ENCODE results near the gene HRK.
A peak's percentile ranks its signal among the peaks of the same experiment; 100 is the strongest.

HRK gene

DNA sequence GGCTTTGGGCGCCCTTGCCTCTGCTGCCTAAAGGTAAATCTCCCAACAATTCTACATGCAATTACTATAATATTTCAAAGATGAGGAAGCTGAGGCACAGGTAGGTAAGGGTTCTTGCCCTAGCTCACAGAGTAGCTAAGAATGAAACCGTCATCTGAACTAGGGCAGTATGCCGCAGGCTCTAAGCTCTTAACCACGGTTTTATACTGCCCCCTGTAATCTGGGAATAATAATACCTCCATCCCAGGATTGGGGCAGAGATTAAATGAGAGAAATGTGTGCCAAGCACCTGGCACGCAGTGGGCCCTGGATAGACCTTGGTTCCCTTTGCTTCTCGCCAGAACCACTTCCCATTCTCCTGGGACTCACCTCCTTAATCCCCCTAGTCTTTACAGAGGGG lies 1.5 kb upstream of the HRK start:
- H3K27ac ChIP-seq (ENCODE audit: low read length): no peak overlapping the region
- DNase-seq (no peak), ATAC-seq (ENCODE audit: insufficient read depth, low read depth) (no peak)
- no peaks in the 10 kb centered on the region for H3K79me2 ChIP-seq (ENCODE audit: insufficient read depth, low read length)
- no peak overlapping the region for H2AFZ ChIP-seq (ENCODE audit: low read depth, low read length)
- peaks cover 7% of the 10 kb centered on the region for H3K4me1 ChIP-seq (ENCODE audit: insufficient read depth, low read length)
- peaks cover 6% of the 10 kb centered on the region; the same call in 1 of the 2 replicates for H4K20me1 ChIP-seq (ENCODE audit: insufficient read depth, low read length)
- H3K4me3 ChIP-seq (ENCODE audit: low read depth in 1 of 2, low read length in 2 of 2): no peak overlapping the region
- no peak for TF ChIP-seq EZH2 (IDR thresholded peaks at IDR 0.05; ENCODE audit: borderline replicate concordance, low read depth, low read length, severe bottlenecking)
- TF ChIP-seq, protein P1, sequence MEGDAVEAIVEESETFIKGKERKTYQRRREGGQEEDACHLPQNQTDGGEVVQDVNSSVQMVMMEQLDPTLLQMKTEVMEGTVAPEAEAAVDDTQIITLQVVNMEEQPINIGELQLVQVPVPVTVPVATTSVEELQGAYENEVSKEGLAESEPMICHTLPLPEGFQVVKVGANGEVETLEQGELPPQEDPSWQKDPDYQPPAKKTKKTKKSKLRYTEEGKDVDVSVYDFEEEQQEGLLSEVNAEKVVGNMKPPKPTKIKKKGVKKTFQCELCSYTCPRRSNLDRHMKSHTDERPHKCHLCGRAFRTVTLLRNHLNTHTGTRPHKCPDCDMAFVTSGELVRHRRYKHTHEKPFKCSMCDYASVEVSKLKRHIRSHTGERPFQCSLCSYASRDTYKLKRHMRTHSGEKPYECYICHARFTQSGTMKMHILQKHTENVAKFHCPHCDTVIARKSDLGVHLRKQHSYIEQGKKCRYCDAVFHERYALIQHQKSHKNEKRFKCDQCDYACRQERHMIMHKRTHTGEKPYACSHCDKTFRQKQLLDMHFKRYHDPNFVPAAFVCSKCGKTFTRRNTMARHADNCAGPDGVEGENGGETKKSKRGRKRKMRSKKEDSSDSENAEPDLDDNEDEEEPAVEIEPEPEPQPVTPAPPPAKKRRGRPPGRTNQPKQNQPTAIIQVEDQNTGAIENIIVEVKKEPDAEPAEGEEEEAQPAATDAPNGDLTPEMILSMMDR (IDR thresholded peaks at IDR 0.05; ENCODE audit: borderline replicate concordance, extremely low read depth, low read length, poor library complexity, severe bottlenecking): no peak
- no peaks in the 10 kb centered on the region for H3K36me3 ChIP-seq (ENCODE audit: insufficient read depth, low read length)
- no peak overlapping the region for H3K4me2 ChIP-seq (ENCODE audit: insufficient read depth, low read length)
- H3K9ac ChIP-seq (ENCODE audit: low read depth, low read length): no peak overlapping the region
- no peaks in the 10 kb centered on the region for H3K9me3 ChIP-seq (ENCODE audit: insufficient read depth, low read length, severe bottlenecking)
- peaks cover 49% of the 10 kb centered on the region for H3K27me3 ChIP-seq (ENCODE audit: insufficient read depth, low read length, poor library complexity)

DNA sequence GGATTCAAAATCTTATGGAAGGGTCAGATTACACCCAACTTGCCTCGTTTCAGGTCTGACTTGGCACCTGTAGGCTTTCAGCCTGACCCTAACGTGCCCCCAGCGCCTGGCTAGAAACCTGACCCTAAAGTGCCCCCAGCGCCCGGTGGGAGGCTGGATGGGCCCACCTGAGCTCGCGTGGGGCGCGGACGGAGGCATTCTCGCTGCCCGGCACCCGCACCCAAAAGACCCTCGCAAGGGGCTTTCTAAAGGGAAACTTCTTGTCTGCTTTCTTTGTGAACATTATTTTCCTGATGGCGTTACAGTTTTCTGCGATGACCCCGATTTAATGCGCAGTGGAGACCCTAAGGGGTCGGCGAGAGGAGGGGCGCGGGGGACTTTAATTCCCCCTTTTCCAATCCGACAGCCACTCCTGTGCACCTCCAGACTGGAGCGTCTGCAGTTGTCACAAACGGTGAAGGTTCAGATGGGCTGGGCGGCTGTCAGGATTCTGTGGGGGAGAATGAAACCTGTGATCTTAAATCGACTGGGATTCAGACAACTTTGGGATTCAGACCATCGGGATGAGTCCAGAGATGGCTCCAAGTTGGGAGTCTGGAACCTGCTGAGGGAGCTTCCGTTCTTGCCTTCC lies 751 bp upstream of the HRK start:
- Histone ChIP-seq H3K79me2 (ENCODE audit: insufficient read depth, low read length) (no peaks in the 10 kb centered on the region), H3K9ac (ENCODE audit: low read depth, low read length) (no peak overlapping the region), H4K20me1 (ENCODE audit: insufficient read depth, low read length) (peaks cover 6% of the 10 kb centered on the region; the same call in 1 of the 2 replicates), H3K27ac (ENCODE audit: low read length) (no peak overlapping the region), H3K4me1 (ENCODE audit: insufficient read depth, low read length) (peaks cover 7% of the 10 kb centered on the region), H3K4me2 (ENCODE audit: insufficient read depth, low read length) (no peak overlapping the region), H3K27me3 (ENCODE audit: insufficient read depth, low read length, poor library complexity) (peaks cover 49% of the 10 kb centered on the region), H3K4me3 (ENCODE audit: low read depth in 1 of 2, low read length in 2 of 2) (no peak overlapping the region), H3K36me3 (ENCODE audit: insufficient read depth, low read length) (no peaks in the 10 kb centered on the region), H3K9me3 (ENCODE audit: insufficient read depth, low read length, severe bottlenecking) (no peaks in the 10 kb centered on the region), H2AFZ (ENCODE audit: low read depth, low read length) (no peak overlapping the region)
- TF ChIP-seq, protein P1 (IDR thresholded peaks at IDR 0.05; ENCODE audit: borderline replicate concordance, extremely low read depth, low read length, poor library complexity, severe bottlenecking): no peak
- no peak for TF ChIP-seq EZH2 (IDR thresholded peaks at IDR 0.05; ENCODE audit: borderline replicate concordance, low read depth, low read length, severe bottlenecking)
- DNase-seq (no peak), ATAC-seq (ENCODE audit: insufficient read depth, low read depth) (no peak)

DNA sequence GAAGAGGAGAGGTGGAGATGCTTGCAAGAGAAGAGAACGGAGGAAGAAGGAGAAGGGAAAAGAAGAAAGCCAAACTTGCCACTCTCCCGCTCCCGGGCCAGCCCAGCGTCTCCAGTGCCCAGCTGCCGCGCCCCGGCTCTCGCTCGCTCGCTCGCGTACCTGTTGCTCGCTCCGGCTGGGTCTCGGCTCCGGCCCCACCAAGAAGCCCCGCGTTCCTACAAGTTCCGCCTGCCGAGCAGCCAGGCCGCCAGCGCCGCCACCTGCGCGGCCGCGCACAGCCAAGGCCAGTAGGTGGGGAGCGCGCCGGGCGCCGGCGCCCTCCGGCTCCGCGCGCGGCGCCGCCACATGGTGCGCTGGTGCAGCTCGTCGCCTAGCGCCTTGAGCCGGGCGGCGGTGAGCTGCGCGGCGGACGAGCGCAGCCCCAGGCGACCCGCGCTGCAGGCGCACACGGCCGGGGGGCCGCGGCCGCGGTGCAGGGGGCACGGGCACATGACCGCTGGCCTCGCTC lies 370 bp downstream of the HRK start:
- peaks cover 49% of the 10 kb centered on the region for H3K27me3 ChIP-seq (ENCODE audit: insufficient read depth, low read length, poor library complexity)
- no peak overlapping the region for H3K9ac ChIP-seq (ENCODE audit: low read depth, low read length)
- ATAC-seq (ENCODE audit: insufficient read depth, low read depth): peak; percentile 81

More for the DNA sequence above, 370 bp downstream of the HRK start:
- DNase-seq: no peak
- peak; percentile 18 for TF ChIP-seq EZH2 (IDR thresholded peaks at IDR 0.05; ENCODE audit: borderline replicate concordance, low read depth, low read length, severe bottlenecking)
- TF ChIP-seq, protein P1 (IDR thresholded peaks at IDR 0.05; ENCODE audit: borderline replicate concordance, extremely low read depth, low read length, poor library complexity, severe bottlenecking): peak; percentile 15
- Histone ChIP-seq H3K4me2 (ENCODE audit: insufficient read depth, low read length) (peak overlapping the region; percentile 46), H3K27ac (ENCODE audit: low read length) (no peak overlapping the region), H3K9me3 (ENCODE audit: insufficient read depth, low read length, severe bottlenecking) (no peaks in the 10 kb centered on the region), H2AFZ (ENCODE audit: low read depth, low read length) (no peak overlapping the region), H3K4me1 (ENCODE audit: insufficient read depth, low read length) (peaks cover 7% of the 10 kb centered on the region), H3K36me3 (ENCODE audit: insufficient read depth, low read length) (no peaks in the 10 kb centered on the region), H3K4me3 (ENCODE audit: low read depth in 1 of 2, low read length in 2 of 2) (peak overlapping the region in 1 of 2 experiments; percentile 17; a peak in 1 of 4 replicates), H3K79me2 (ENCODE audit: insufficient read depth, low read length) (no peaks in the 10 kb centered on the region), H4K20me1 (ENCODE audit: insufficient read depth, low read length) (peaks cover 6% of the 10 kb centered on the region; the same call in 1 of the 2 replicates)
